GM10248 (cell line): Measurements from ENCODE around the gene ANKRD39.

Source experiments
- CTCF ChIA-PET: fragments of 300-600 bp; sonication (Branson Sonifier 250); formaldehyde crosslinking; extraction: SDS; loops from one replicate; lab custom pipeline; 2021; ENCODE audit warnings: antibody characterized with exemption; lab: Yijun Ruan, JAX
- POLR2A ChIA-PET: fragments of 350-650 bp; sonication (Branson Sonifier 250); formaldehyde crosslinking; extraction: SDS; loops from one replicate; lab custom pipeline; 2020; ENCODE audit warnings: antibody characterized with exemption; lab: Yijun Ruan, JAX
- DNase-seq: peaks from one replicate; pipeline ENCODE4 v3.0.0; 2012; ENCODE audit errors: extremely low spot score
- TF ChIP-seq, protein P1 (sequence below): IDR thresholded peaks from 2 replicates; pipeline ENCODE4 v1.5.1; 2012; ENCODE audit warnings: mild to moderate bottlenecking, low read depth; ENCODE audit errors: extremely low read depth, missing control alignments, control extremely low read depth

ANKRD39 gene

DNA sequence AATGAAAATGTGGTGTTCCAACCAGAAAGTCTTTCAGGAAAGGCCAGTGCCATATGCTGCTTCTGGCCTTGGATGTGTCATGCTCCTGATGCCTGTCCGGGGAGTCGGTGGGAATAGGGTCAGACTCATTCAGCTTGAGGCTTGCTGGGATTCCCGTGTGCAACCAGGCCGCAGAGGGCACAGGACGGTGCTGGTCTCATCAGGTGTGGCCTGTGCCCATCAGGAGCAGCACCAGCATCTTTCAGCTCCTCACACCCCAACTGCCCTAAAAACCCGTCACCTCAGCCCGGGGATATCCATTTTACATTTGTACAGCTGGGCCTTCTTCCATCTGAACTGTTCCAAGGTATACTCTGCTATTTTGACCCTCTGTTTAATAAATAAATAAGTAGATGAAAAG lies 55.1 kb downstream of the ANKRD39 start:
- no peak for DNase-seq
- CTCF ChIA-PET, result interaction anchor here (0.8 to 2.8 kb wide), 11 partner anchors 9 to 55 kb away, joined by 3 to 13 read pairs (median 4); partner anchors contain the start of genes ANKRD39, CNNM3 and CNNM4
- TF ChIP-seq, protein P1, sequence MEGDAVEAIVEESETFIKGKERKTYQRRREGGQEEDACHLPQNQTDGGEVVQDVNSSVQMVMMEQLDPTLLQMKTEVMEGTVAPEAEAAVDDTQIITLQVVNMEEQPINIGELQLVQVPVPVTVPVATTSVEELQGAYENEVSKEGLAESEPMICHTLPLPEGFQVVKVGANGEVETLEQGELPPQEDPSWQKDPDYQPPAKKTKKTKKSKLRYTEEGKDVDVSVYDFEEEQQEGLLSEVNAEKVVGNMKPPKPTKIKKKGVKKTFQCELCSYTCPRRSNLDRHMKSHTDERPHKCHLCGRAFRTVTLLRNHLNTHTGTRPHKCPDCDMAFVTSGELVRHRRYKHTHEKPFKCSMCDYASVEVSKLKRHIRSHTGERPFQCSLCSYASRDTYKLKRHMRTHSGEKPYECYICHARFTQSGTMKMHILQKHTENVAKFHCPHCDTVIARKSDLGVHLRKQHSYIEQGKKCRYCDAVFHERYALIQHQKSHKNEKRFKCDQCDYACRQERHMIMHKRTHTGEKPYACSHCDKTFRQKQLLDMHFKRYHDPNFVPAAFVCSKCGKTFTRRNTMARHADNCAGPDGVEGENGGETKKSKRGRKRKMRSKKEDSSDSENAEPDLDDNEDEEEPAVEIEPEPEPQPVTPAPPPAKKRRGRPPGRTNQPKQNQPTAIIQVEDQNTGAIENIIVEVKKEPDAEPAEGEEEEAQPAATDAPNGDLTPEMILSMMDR, result no peak
- POLR2A ChIA-PET, result no interaction called here

DNA sequence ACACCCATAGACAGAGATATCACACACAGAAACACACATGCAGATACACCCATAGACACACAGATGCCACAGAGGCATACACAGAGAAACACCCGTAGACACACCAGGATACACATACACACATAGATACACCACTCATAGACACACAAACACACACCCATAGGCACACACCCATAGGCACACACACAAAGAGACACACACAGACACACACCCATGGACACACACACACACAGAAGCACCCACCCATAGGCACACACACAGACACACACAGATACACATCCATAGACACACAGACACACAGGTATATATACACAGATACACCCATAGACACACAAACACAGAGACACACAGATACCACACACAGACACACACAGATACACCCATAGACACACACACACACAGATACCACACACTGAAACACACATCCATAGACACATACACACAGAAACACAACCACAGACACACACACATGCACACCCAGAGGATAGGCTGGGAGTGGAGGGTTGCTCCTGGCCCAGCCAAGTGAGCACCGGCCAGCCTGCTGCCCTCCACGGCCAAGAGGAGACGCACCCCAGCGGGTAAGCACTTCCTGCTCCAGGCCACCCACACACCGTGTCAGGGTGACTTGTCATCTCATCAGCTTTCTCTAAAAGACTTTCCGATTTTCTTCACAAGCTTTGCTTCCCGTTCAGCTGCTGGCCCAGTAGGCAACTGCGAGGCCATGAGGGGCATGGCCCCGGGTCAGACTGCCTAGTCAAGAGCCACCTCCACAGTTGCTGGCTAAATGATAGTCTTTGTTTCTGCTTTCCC lies 55.8 kb downstream of the ANKRD39 start:
- TF ChIP-seq, protein P1, result no peak
- CTCF ChIA-PET, result interaction anchor here (0.8 to 5.3 kb wide), 21 partner anchors 8 to 90 kb away, joined by 3 to 53 read pairs (median 6); partner anchors contain the start of genes ANKRD39, CNNM3 and CNNM4
- POLR2A ChIA-PET, result interaction anchor here (0.6 kb wide), 1 partner anchor 31 kb away, joined by 3 read pairs; no protein-coding TSS in a partner anchor
- peak; percentile 77 for DNase-seq

DNA sequence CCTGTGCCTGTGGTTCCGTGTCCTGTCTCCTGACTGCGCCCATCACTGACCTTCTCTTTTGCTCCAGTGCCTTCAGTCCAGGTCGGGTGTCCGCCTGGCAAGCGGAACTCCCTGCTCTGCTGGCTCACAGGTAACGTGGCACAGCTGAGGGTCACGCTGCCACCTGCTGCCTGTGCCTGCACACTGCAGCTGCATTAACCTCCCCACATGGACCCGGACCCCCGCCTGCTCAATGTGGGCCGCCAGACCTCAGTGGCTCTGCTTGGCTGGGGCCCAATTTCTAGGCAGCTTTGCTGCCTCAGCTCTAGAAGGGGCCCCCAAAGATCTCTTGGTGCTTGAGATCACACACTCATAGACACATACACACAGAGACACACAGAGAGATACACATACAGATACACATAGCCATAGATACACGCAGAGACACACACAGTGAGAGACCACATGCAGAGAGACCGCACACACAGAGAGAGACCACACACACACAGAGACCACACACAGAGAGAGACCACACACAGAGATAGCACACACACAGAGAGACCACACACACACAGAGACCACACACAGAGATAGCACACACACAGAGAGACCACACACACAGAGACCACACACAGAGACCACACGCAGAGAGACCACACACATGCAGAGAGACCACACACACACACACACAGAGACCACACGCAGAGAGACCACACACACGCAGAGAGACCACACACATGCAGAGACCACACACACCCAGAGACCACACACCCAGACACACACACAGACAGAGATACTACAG lies 56.6 kb downstream of the ANKRD39 start:
- TF ChIP-seq, protein P1, result peak; percentile 97
- DNase-seq, result peak; percentile 89
- CTCF ChIA-PET, result interaction anchor here (1.0 to 5.3 kb wide), 23 partner anchors 9 to 808 kb away, joined by 3 to 53 read pairs (median 5); partner anchors contain the start of genes CNNM4 and KANSL3
- POLR2A ChIA-PET, result no interaction called here

DNA sequence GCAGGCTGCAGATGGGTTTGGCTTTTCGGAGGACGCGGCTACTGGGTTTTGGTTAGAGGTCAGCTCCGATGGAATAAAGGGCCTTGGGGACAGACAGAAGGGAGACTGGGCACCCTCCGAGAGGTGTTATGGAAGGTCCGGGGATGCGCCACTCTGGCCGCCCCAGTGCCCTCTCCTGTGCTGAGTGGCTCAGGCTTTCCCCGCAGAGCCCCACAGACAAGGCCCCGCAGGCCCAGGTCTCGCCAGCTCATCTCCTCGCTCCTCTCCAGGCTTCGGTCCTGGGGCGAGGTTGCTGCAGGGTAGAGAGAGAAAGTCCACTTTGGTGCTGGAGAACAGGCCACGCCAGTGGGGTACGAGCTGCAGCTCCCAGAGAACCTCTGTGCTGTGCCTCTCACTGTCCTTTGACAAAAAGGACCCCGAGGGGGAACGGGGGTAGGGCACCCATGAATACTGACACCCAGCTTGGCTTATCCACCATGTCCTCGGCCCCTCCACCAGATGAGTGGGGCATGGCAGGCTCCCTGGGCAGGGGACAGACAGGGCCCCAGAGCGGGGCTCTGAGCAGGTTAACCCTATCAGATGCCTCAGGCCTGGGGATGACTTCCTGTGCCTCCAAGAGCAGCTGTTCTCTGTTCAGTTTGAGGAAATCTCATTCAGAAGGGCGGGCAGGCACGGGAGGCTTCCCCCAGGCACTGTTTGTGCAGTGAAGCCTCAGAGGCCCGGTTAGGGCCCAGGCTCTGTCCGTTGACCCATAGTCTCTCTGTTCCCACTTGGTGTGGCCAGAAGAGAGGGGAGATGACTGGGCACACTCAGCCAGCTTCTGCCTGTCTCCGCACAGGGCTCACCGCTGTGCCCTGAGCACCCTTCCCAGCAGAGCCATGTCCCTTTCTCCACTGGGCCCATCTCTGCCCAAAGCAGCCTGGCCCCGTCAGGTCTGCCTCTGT lies 57.5 kb downstream of the ANKRD39 start:
- ChIA-PET POLR2A (no interaction called here), CTCF (interaction anchor here (1.0 to 5.3 kb wide), 25 partner anchors 9 to 807 kb away, joined by 3 to 53 read pairs (median 5); partner anchors contain the start of genes CNNM4 and KANSL3)
- DNase-seq, result no peak
- TF ChIP-seq, protein P1, result no peak

DNA sequence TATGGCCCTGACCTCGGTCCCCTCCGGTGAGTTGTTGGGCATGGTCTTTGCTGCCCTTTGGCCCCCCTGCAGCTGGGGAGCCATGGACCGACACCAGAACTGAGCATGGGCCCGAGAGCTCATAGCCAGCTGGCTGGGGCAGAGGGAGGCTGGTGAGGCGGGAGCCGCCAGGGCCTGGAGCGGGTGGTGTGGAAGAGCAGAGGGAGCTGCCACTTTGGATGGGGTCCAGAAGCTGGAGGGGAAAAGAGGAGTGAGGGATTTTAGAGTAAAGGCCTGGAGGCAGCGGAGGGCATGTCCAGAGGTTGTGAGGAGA lies 58.2 kb downstream of the ANKRD39 start:
- CTCF ChIA-PET, result interaction anchor here (1.4 to 5.3 kb wide), 14 partner anchors 8 to 807 kb away, joined by 3 to 53 read pairs (median 8); partner anchors contain the start of gene CNNM4
- POLR2A ChIA-PET, result no interaction called here
- TF ChIP-seq, protein P1, result no peak
- no peak for DNase-seq
